ENCODE results near the gene TNFRSF18.

GRCh38 chr1:1199141-1199960, 7.0 kb downstream of the TNFRSF18 start:
- TF ChIP-seq CTCF (IDR thresholded peaks at IDR 0.05) (no peak), EZH2 (IDR thresholded peaks at IDR 0.05; ENCODE audit: borderline replicate concordance, insufficient read depth, low read depth, low read length, poor library complexity, severe bottlenecking) (no peak)
